OCI-LY1 (cell line): Measurements from ENCODE around the gene GJB3.

Experiments
- H2AFZ ChIP-seq: fragments of 200-600 bp; sonication (generic), shearing (Covaris generic); 2 replicates; pipeline ENCODE4 v1.6.0; 2014; ENCODE audit warnings: antibody characterized with exemption, mild to moderate bottlenecking, low read length
- H3F3A ChIP-seq: fragments of 200-600 bp; sonication (generic), shearing (Covaris generic); 2 replicates; pipeline ENCODE4 v1.6.0; 2014; ENCODE audit warnings: mild to moderate bottlenecking, antibody characterized with exemption, low read length, moderate library complexity; ENCODE audit not compliant: insufficient read depth
- H3K27ac ChIP-seq: fragments of 200-600 bp; sonication (generic); 2 replicates; pipeline ENCODE4 v1.5.1; 2014; ENCODE audit warnings: low read length, mixed run types, mild to moderate bottlenecking, low read depth; ENCODE audit not compliant: poor library complexity, severe bottlenecking
- H3K27me3 ChIP-seq: fragments of 200-600 bp; sonication (generic); 2 replicates; pipeline ENCODE4 v1.6.0; 2014; ENCODE audit warnings: antibody characterized with exemption, mild to moderate bottlenecking, low read length, moderate library complexity; ENCODE audit not compliant: insufficient read depth
- H3K36me3 ChIP-seq: fragments of 200-600 bp; sonication (generic); 2 replicates; pipeline ENCODE4 v1.6.1; 2014; ENCODE audit warnings: mild to moderate bottlenecking, antibody characterized with exemption, low read length, moderate library complexity, mixed read lengths; ENCODE audit not compliant: insufficient read depth
- H3K4me1 ChIP-seq: fragments of 200-600 bp; sonication (generic); 2 replicates; pipeline ENCODE4 v1.5.1; 2014; ENCODE audit warnings: mild to moderate bottlenecking, low read length, moderate library complexity; ENCODE audit not compliant: insufficient read depth, severe bottlenecking
- H3K4me2 ChIP-seq: fragments of 200-600 bp; sonication (generic), shearing (Covaris generic); 2 replicates; pipeline ENCODE4 v1.6.1; 2014; ENCODE audit warnings: low read length
- H3K4me3 ChIP-seq: fragments of 200-600 bp; sonication (generic); 2 replicates; pipeline ENCODE4 v1.5.1; 2014; ENCODE audit warnings: low read length, low read depth, mild to moderate bottlenecking, mixed read lengths; ENCODE audit not compliant: poor library complexity, severe bottlenecking
- H3K79me2 ChIP-seq: fragments of 200-600 bp; shearing (Covaris generic); 2 replicates; pipeline ENCODE4 v1.6.1; 2016; ENCODE audit warnings: mixed run types, low read length, mixed read lengths; ENCODE audit not compliant: insufficient read depth
- H3K9ac ChIP-seq: fragments of 200-600 bp; sonication (generic), shearing (Covaris generic); 2 replicates; pipeline ENCODE4 v1.6.1; 2014; ENCODE audit warnings: mild to moderate bottlenecking, low read length, mixed read lengths
- H3K9me2 ChIP-seq: fragments of 200-600 bp; sonication (generic), shearing (Covaris generic); 2 replicates; pipeline ENCODE4 v1.6.1; 2014; ENCODE audit warnings: low read depth, mild to moderate bottlenecking, low read length, mixed read lengths
- H3K9me3 ChIP-seq: fragments of 200-600 bp; shearing (Covaris generic); 2 replicates; pipeline ENCODE4 v1.6.1; 2014; ENCODE audit warnings: low read length, mixed read lengths
- H4K20me1 ChIP-seq: fragments of 200-600 bp; sonication (generic), shearing (Covaris generic); 2 replicates; pipeline ENCODE4 v1.6.0; 2016; ENCODE audit warnings: mild to moderate bottlenecking, low read length; ENCODE audit not compliant: insufficient read depth
- EZH2 ChIP-seq: fragments of 200-600 bp; sonication (generic), shearing (Covaris generic); IDR thresholded peaks from 2 replicates; pipeline ENCODE4 v1.8.0; 2017; ENCODE audit warnings: borderline replicate concordance, mixed run types, mild to moderate bottlenecking, antibody characterized with exemption, low read length, moderate library complexity, mixed read lengths
- TF ChIP-seq, protein P1 (sequence below): fragments of 200-600 bp; sonication (generic), shearing (Covaris generic); IDR thresholded peaks from 2 replicates; pipeline ENCODE4 v1.5.1; 2017; ENCODE audit warnings: mild to moderate bottlenecking, antibody characterized with exemption, low read length, moderate library complexity, mixed read lengths

Gene GJB3

DNA sequence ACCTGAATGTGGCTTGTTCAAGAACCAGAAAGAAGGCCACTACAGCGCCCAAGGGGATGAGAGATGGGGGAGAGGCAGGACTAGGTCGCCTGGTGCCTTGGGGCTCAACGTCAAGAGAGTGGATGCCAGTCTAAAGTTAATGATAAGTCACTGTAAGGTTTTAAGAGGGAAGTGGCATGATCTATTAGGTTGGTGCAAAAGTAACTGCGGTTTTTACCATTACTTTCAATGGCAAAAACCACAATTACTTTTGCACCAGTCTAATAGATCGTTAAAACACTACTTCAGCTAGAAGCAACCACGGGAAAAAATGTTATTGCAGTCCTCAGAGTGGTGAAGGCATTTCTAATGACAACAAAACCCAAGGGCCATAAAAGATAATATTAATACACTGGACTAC lies 2.6 kb upstream of the GJB3 start:
- H3K4me2 ChIP-seq = no peak overlapping the region
- TF ChIP-seq, protein P1, sequence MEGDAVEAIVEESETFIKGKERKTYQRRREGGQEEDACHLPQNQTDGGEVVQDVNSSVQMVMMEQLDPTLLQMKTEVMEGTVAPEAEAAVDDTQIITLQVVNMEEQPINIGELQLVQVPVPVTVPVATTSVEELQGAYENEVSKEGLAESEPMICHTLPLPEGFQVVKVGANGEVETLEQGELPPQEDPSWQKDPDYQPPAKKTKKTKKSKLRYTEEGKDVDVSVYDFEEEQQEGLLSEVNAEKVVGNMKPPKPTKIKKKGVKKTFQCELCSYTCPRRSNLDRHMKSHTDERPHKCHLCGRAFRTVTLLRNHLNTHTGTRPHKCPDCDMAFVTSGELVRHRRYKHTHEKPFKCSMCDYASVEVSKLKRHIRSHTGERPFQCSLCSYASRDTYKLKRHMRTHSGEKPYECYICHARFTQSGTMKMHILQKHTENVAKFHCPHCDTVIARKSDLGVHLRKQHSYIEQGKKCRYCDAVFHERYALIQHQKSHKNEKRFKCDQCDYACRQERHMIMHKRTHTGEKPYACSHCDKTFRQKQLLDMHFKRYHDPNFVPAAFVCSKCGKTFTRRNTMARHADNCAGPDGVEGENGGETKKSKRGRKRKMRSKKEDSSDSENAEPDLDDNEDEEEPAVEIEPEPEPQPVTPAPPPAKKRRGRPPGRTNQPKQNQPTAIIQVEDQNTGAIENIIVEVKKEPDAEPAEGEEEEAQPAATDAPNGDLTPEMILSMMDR = no peak
- no peak for TF ChIP-seq EZH2

DNA sequence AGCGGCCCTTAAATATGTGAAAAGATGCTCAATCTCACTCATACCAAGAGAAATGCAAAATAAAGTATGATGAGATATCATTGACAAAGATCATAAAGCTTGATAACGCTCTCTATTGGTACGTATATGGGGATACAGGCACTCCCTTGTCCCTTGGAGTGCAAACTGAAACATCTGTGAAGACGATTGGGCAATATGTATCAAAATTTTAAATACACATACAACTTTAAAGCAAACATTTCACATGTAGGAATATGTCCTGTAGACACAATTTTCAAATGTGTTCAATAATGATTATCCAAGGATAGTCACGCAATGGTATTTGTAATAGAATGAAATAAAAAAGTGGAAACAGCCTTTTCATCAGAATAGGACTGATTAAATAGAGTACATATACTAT lies 2.0 kb upstream of the GJB3 start:
- Histone ChIP-seq H4K20me1 (no peaks in the 10 kb centered on the region), H3K4me3 (no peak overlapping the region), H3K27ac (no peak overlapping the region), H3K9ac (no peak overlapping the region), H3F3A (no peaks in the 10 kb centered on the region), H3K4me1 (no peaks in the 10 kb centered on the region), H3K79me2 (no peaks in the 10 kb centered on the region), H3K9me2 (no peaks in the 10 kb centered on the region), H3K27me3 (no peaks in the 10 kb centered on the region; the same call in 1 of the 2 replicates), H2AFZ (no peak overlapping the region), H3K36me3 (no peaks in the 10 kb centered on the region), H3K4me2 (no peak overlapping the region), H3K9me3 (no peaks in the 10 kb centered on the region)
- TF ChIP-seq, protein P1 = no peak
- no peak for TF ChIP-seq EZH2

More for the DNA sequence above, 2.6 kb upstream of the GJB3 start:
- no peak overlapping the region for H3K4me3 ChIP-seq
- no peaks in the 10 kb centered on the region for H3K36me3 ChIP-seq
- no peaks in the 10 kb centered on the region for H3K79me2 ChIP-seq
- no peaks in the 10 kb centered on the region for H3K9me2 ChIP-seq
- no peaks in the 10 kb centered on the region for H3K9me3 ChIP-seq
- H3K27me3 ChIP-seq = no peaks in the 10 kb centered on the region; the same call in 1 of the 2 replicates
- no peaks in the 10 kb centered on the region for H3K4me1 ChIP-seq
- H2AFZ ChIP-seq = no peak overlapping the region
- no peak overlapping the region for H3K27ac ChIP-seq
- no peaks in the 10 kb centered on the region for H3F3A ChIP-seq
- H3K9ac ChIP-seq = no peak overlapping the region
- H4K20me1 ChIP-seq = no peaks in the 10 kb centered on the region

DNA sequence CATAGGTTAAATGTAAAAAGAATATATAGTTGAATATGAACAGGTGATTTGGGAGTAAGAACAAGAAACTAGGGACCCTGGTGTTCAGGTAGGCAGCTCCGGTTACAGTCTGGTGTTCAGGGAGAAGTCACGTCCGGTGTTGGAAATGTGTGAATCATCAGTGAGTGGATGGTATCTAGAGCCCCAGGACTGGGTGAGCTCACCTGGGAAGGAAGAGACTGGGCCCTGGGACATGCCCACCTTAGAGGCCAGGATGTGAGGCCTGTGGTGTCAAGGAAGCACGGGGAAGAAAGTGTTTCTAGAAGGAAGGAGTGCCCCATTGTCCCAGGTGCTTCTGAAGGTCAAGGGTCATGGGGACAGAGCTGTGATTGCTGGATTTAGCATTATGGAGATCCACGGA lies 1.5 kb upstream of the GJB3 start:
- no peaks in the 10 kb centered on the region for H3K36me3 ChIP-seq
- H3K4me3 ChIP-seq = no peak overlapping the region
- H3F3A ChIP-seq = no peaks in the 10 kb centered on the region
- no peaks in the 10 kb centered on the region for H3K9me3 ChIP-seq
- H3K9ac ChIP-seq = no peak overlapping the region
- no peaks in the 10 kb centered on the region for H3K4me1 ChIP-seq
- no peaks in the 10 kb centered on the region for H4K20me1 ChIP-seq
- no peaks in the 10 kb centered on the region for H3K9me2 ChIP-seq
- no peaks in the 10 kb centered on the region for H3K79me2 ChIP-seq
- no peak overlapping the region for H3K27ac ChIP-seq
- no peak overlapping the region for H3K4me2 ChIP-seq
- TF ChIP-seq, protein P1 = no peak
- TF ChIP-seq EZH2 = no peak
- H3K27me3 ChIP-seq = no peaks in the 10 kb centered on the region; the same call in 1 of the 2 replicates
- no peak overlapping the region for H2AFZ ChIP-seq
